GM12878 (cell line): ENCODE measurements around the gene RGS14. TPM values are rescaled to one million over a fixed set of nuclear protein-coding genes. Genes with fewer than 3 reads are reported as not detected.

Source experiments
- ATAC-seq: fragments of 200-7000 bp; cut with Tn5 transposase; 3 replicates; pipeline ENCODE4 v1.9.1; 2020; ENCODE audit warnings: mild to moderate bottlenecking, moderate library complexity
- BruUV-seq: library from RNA; stranded (reverse); fragments of 400-500 nt; replicated peaks from 2 replicates; lab custom pipeline; 2021; lab: Mats Ljungman, UMichigan
- CTCF ChIA-PET: fragments of 300-600 bp; sonication (Branson Sonifier 250); formaldehyde crosslinking; extraction: SDS; loops from one replicate; lab custom pipeline; 2021; ENCODE audit warnings: inconsistent platforms; lab: Yijun Ruan, JAX
- POLR2A ChIA-PET: fragments of 350-600 bp; formaldehyde crosslinking; extraction: SDS; loops from one replicate; lab custom pipeline; 2021; ENCODE audit warnings: inconsistent platforms; lab: Charles Lee
- RAD21 ChIA-PET: fragments of 300-600 bp; sonication (Branson Sonifier 250); formaldehyde crosslinking; loops from one replicate; lab custom pipeline; 2023; ENCODE audit warnings: antibody characterized with exemption; ENCODE audit not compliant: unreplicated experiment; lab: Charles Lee
- SMC1A ChIA-PET: fragments of 300-600 bp; sonication (Branson Sonifier 250); formaldehyde crosslinking; loops from one replicate; lab custom pipeline; 2023; ENCODE audit not compliant: unreplicated experiment, uncharacterized antibody; lab: Charles Lee
- DNase-seq: peaks from one replicate; pipeline ENCODE4 v3.0.0-alpha.2; 2011; ENCODE audit warnings: low read depth, low spot score
- FAIRE-seq: peaks from 3 replicates; lab custom pipeline; 2011; peaks lifted over from hg19 to GRCh38; lab: Jason Lieb, UNC
- H2AFZ ChIP-seq: 2 replicates; pipeline ENCODE4 v1.6.0; 2011; ENCODE audit warnings: low read depth, low read length, control low read depth; ENCODE audit not compliant: control insufficient read depth
- H3K27ac ChIP-seq: 2 replicates; pipeline ENCODE4 v1.5.1; 2011; ENCODE audit warnings: control low read depth; ENCODE audit not compliant: control insufficient read depth, insufficient read depth
- H3K27me3 ChIP-seq, 2 experiments: replicated peaks in 1 of 2; 2 replicates each; pipeline versions ENCODE4 v1.6.0 to v1.6.1; 2011; ENCODE audit warnings: low read length in 1 of 2; ENCODE audit not compliant: control insufficient read depth in 2 of 2, insufficient read depth in 2 of 2
- H3K36me3 ChIP-seq, 2 experiments: 2 replicates each; pipeline ENCODE4 v1.5.1; 2011; ENCODE audit warnings: low read length in 1 of 2; ENCODE audit not compliant: control insufficient read depth in 2 of 2, insufficient read depth in 2 of 2
- H3K4me1 ChIP-seq: 2 replicates; pipeline ENCODE4 v1.6.1; 2011; ENCODE audit warnings: mild to moderate bottlenecking, low read length, moderate library complexity, mixed read lengths; ENCODE audit not compliant: control insufficient read depth, insufficient read depth
- H3K4me2 ChIP-seq: 2 replicates; pipeline ENCODE4 v1.6.0; 2011; ENCODE audit warnings: control low read depth; ENCODE audit not compliant: control insufficient read depth, insufficient read depth
- H3K4me3 ChIP-seq: fragments of 200-600 bp; sonication (generic); 2 replicates; pipeline ENCODE4 v1.5.1; 2016
- H3K79me2 ChIP-seq: 2 replicates; pipeline ENCODE4 v1.6.0; 2011; ENCODE audit warnings: low read length; ENCODE audit not compliant: control insufficient read depth, insufficient read depth
- H3K9ac ChIP-seq: 2 replicates; pipeline ENCODE4 v1.8.0; 2011; ENCODE audit warnings: low read length, control low read depth, mixed read lengths; ENCODE audit not compliant: control insufficient read depth, insufficient read depth
- H3K9me3 ChIP-seq: replicated peaks from 3 replicates; pipeline ENCODE4 v1.5.1; 2011; ENCODE audit warnings: mild to moderate bottlenecking, low read length; ENCODE audit not compliant: control insufficient read depth, insufficient read depth
- H4K20me1 ChIP-seq: 2 replicates; pipeline ENCODE4 v1.6.0; 2011; ENCODE audit not compliant: control insufficient read depth, insufficient read depth
- BCL11A ChIP-seq: IDR thresholded peaks from 2 replicates; pipeline ENCODE4 v1.6.1; 2011; ENCODE audit warnings: low read depth, low read length
- BHLHE40 ChIP-seq, 2 experiments: fragments of 450-650 bp in 1 of 2; IDR thresholded peaks; 2 replicates each; pipeline ENCODE4 v1.6.1; 2011 to 2017; ENCODE audit warnings: low read depth in 2 of 2, borderline replicate concordance in 1 of 2, improper control_type of control experiment in 1 of 2, low read length in 1 of 2, mild to moderate bottlenecking in 1 of 2
- CREB1 ChIP-seq: IDR thresholded peaks from 2 replicates; pipeline ENCODE4 v1.6.1; 2012; ENCODE audit warnings: low read depth, mild to moderate bottlenecking, inconsistent platforms
- HDGF ChIP-seq: fragments of 450-650 bp; IDR thresholded peaks from 2 replicates; pipeline ENCODE4 v1.6.1; 2016; ENCODE audit warnings: antibody characterized with exemption
- IKZF1 ChIP-seq: fragments of 450-650 bp; conservative IDR thresholded peaks from 2 replicates; pipeline ENCODE4 v1.6.1; 2017; ENCODE audit warnings: antibody characterized with exemption, mild to moderate bottlenecking
- RELA ChIP-seq: fragments of 450-650 bp; IDR thresholded peaks from 2 replicates; pipeline ENCODE4 v1.8.0; 2014; ENCODE audit warnings: borderline replicate concordance; ENCODE audit not compliant: partially characterized antibody
- SMAD5 ChIP-seq: IDR thresholded peaks from 2 replicates; pipeline ENCODE4 v1.6.1; 2016; ENCODE audit warnings: antibody characterized with exemption, low read depth
- SMC3 ChIP-seq: IDR thresholded peaks from 2 replicates; pipeline ENCODE4 v1.6.1; 2011; ENCODE audit warnings: low read length, improper control_type of control experiment, borderline replicate concordance
- SUZ12 ChIP-seq: fragments of 200-600 bp; sonication (generic); IDR thresholded peaks from one replicate; pipeline ENCODE4 v1.6.1; 2018; ENCODE audit warnings: antibody characterized with exemption, mild to moderate bottlenecking; ENCODE audit not compliant: unreplicated experiment
- WGBS: methylation state at CpG from one replicate; pipeline ENCODE4 v1.1.6; 2016; ENCODE audit warnings: low lambda C conversion rate; ENCODE audit not compliant: insufficient replicate concordance, insufficient coverage; ENCODE audit errors: missing lambda C conversion rate; 5-methylcytosine and 5-hydroxymethylcytosine counted together
- in situ Hi-C: fragments of 300-500 bp; cut with MboI; formaldehyde crosslinking; loops from 9 replicates; pipeline ENCODE4 v1.14.3; 2018; ENCODE audit warnings: mixed read lengths
- intact Hi-C: fragments of 100-400 bp; cut with micrococcal nuclease; formaldehyde crosslinking; loops from one replicate; pipeline ENCODE4 v1.14.2; 2022; ENCODE audit not compliant: unreplicated experiment
- polyA plus RNA-seq, 11 experiments: library from polyadenylated mRNA; depleted of rRNA in 4 of 11; unstranded in 6 of 11; stranded (reverse) in 5 of 11; fragments of >200 nt; fragmentation: Nextera tagmentation in 4 of 11; fragmentation: Illumina TruSeq in 1 of 11; extraction: Ambion mirVana in 4 of 11; extraction: Trizol in 1 of 11; gene quantifications; 1 replicate in 1 of 11; 2 replicates in 10 of 11; pipeline versions ENCODE4 v1.2.1 to v1.2.3, GENCODE V29; 2011 to 2016; ENCODE audit warnings: inconsistent platforms in 2 of 11, missing spikeins in 2 of 11, low read depth in 1 of 11
- total RNA-seq, 4 experiments: library from RNA; depleted of rRNA in 3 of 4; stranded (reverse); fragments of >200 nt in 3 of 4; fragmentation: Illumina TruSeq in 1 of 4; extraction: Trizol in 1 of 4; gene quantifications; 2 replicates each; pipeline versions ENCODE4 v1.2.1 to v1.2.3, GENCODE V29; 2013 to 2021
- TF ChIP-seq, protein P1 (sequence below): fragments of 450-650 bp; formaldehyde crosslinking; IDR thresholded peaks from 2 replicates; pipeline ENCODE4 v1.5.0; 2022; ENCODE audit warnings: mild to moderate bottlenecking, missing genetic modification characterization

Gene RGS14
- total and polyA plus RNA-seq, 10 of the 15 experiments (the other 5 are each of a cell fraction or from before 2014, with no cell fraction given) = 0.19 to 88.7 (median 54.8) TPM

GRCh38 chr5:177367323-177367848 is 9.7 kb downstream of the RGS14 start:
- peaks cover 25% of the 10 kb centered on the region for H3K79me2 ChIP-seq
- no peaks in the 10 kb centered on the region for H4K20me1 ChIP-seq
- no peak overlapping the region for H2AFZ ChIP-seq
- ChIA-PET POLR2A (interaction anchor here (0.6 kb wide), 1 partner anchor 16 kb away, joined by 3 read pairs; no protein-coding TSS in a partner anchor), CTCF (no interaction called here), RAD21 (interaction anchor here (0.7 to 0.8 kb wide), 2 partner anchors 11 to 22 kb away, joined by 3 read pairs; no protein-coding TSS in a partner anchor), SMC1A (no interaction called here)
- peaks cover 12 to 14% of the 10 kb centered on the region in 2 experiments for H3K36me3 ChIP-seq
- H3K9me3 ChIP-seq = no peaks in the 10 kb centered on the region
- ATAC-seq = no peak
- TF ChIP-seq CREB1 = no peak
- TF ChIP-seq SUZ12 = no peak
- H3K4me2 ChIP-seq = no peak overlapping the region
- in situ Hi-C loops (no loop called here), intact Hi-C loops (no loop called here)
- no peak for DNase-seq
- H3K4me1 ChIP-seq = peaks cover 56% of the 10 kb centered on the region
- H3K4me3 ChIP-seq = no peak overlapping the region
- WGBS = 98% methylated on average over 42 of the region's 46 CpGs
- FAIRE-seq = no peak
- H3K9ac ChIP-seq = no peak overlapping the region
- no TSS peak for BruUV-seq
- no peaks in the 10 kb centered on the region for H3K27me3 ChIP-seq
- H3K27ac ChIP-seq = no peak overlapping the region

GRCh38 chr5:177367981-177368868 is 10.5 kb downstream of the RGS14 start:
- no peak overlapping the region for H3K9ac ChIP-seq
- intact Hi-C loops = no loop called here
- DNase-seq (no peak), FAIRE-seq (no peak), ATAC-seq (no peak)
- H3K27me3 ChIP-seq = no peaks in the 10 kb centered on the region
- 95% methylated on average over 29 of the region's 29 CpGs for WGBS
- H3K4me1 ChIP-seq = peaks cover 50% of the 10 kb centered on the region
- H3K79me2 ChIP-seq = peaks cover 19% of the 10 kb centered on the region
- ChIA-PET CTCF (interaction anchor here (1.0 to 6.0 kb wide), 18 partner anchors 7 to 87 kb away, joined by 3 to 88 read pairs (median 6); partner anchors contain the start of genes GRK6, LMAN2, MXD3 and RGS14), RAD21 (interaction anchor here (0.6 to 3.0 kb wide), 9 partner anchors 9 to 50 kb away, joined by 3 to 46 read pairs (median 4); partner anchors contain the start of gene LMAN2), POLR2A (interaction anchor here (0.6 to 2.7 kb wide), 8 partner anchors 8 to 134 kb away, joined by 3 to 11 read pairs (median 4); partner anchors contain the start of gene RGS14), SMC1A (interaction anchor here (0.7 to 2.6 kb wide), 7 partner anchors 10 to 58 kb away, joined by 3 to 25 read pairs (median 7); partner anchors contain the start of genes LMAN2 and RGS14)
- H3K27ac ChIP-seq = no peak overlapping the region
- peaks cover 14% of the 10 kb centered on the region in 2 experiments for H3K36me3 ChIP-seq
- BruUV-seq = no TSS peak
- H3K4me2 ChIP-seq = no peak overlapping the region
- H4K20me1 ChIP-seq = no peaks in the 10 kb centered on the region
- no peak overlapping the region for H3K4me3 ChIP-seq
- H3K9me3 ChIP-seq = no peaks in the 10 kb centered on the region
- in situ Hi-C loops = no loop called here
- H2AFZ ChIP-seq = no peak overlapping the region
- TF ChIP-seq SMAD5 (no peak), BHLHE40 (IDR thresholded peaks at IDR 0.05; ENCODE audit: borderline replicate concordance in 1 of 2, low read depth in 2 of 2, low read length in 1 of 2) (no peak), SMC3 (no peak), RELA (no peak), BCL11A (no peak), IKZF1 (no peak), HDGF (no peak)
- TF ChIP-seq, protein P1, sequence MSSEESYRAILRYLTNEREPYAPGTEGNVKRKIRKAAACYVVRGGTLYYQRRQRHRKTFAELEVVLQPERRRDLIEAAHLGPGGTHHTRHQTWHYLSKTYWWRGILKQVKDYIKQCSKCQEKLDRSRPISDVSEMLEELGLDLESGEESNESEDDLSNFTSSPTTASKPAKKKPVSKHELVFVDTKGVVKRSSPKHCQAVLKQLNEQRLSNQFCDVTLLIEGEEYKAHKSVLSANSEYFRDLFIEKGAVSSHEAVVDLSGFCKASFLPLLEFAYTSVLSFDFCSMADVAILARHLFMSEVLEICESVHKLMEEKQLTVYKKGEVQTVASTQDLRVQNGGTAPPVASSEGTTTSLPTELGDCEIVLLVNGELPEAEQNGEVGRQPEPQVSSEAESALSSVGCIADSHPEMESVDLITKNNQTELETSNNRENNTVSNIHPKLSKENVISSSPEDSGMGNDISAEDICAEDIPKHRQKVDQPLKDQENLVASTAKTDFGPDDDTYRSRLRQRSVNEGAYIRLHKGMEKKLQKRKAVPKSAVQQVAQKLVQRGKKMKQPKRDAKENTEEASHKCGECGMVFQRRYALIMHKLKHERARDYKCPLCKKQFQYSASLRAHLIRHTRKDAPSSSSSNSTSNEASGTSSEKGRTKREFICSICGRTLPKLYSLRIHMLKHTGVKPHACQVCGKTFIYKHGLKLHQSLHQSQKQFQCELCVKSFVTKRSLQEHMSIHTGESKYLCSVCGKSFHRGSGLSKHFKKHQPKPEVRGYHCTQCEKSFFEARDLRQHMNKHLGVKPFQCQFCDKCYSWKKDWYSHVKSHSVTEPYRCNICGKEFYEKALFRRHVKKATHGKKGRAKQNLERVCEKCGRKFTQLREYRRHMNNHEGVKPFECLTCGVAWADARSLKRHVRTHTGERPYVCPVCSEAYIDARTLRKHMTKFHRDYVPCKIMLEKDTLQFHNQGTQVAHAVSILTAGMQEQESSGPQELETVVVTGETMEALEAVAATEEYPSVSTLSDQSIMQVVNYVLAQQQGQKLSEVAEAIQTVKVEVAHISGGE (CRISPR knock-in tag) = no peak
